Measurements from ENCODE around the gene CNDP2. TPM values are rescaled to one million over a fixed set of nuclear protein-coding genes. Genes with fewer than 3 reads are reported as not detected.

CNDP2 gene
- total RNA-seq, 4 donors from 2014 or later: 29.5 to 82.8 (median 31.6) TPM

- Histone ChIP-seq H3K27ac (no peak overlapping the region), H3K36me3 (no peaks in the 10 kb centered on the region), H3K27me3 (no peaks in the 10 kb centered on the region), H3K9me3 (peaks cover 0 to 3% (median 0%) of the 10 kb centered on the region in 3 donors), H3K4me1 (peaks cover 5 to 9% of the 10 kb centered on the region in 2 donors), H3K4me3 (no peak overlapping the region)
- no peak for TF ChIP-seq POLR2A (IDR thresholded peaks at IDR 0.05)
- TF ChIP-seq CTCF (IDR thresholded peaks at IDR 0.05 in 4 of 5, conservative IDR thresholded peaks at IDR 0.05 in 1 of 5): no peak
- no peak for DNase-seq
- in situ Hi-C loops (cut with MboI; ENCODE audit: low sequenced_read_pairs in 4 of 4) (loop anchor here (5.0 to 10.0 kb wide), 5 partner anchors 196 to 366 kb away; no protein-coding TSS in a partner anchor), intact Hi-C loops (cut with DNase I; ENCODE audit: low total_unique reads) (loop anchor here (5.0 kb wide), 2 partner anchors 54 to 199 kb away; partner anchors contain the start of gene CNDP2)
- ATAC-seq: no peak
These were observed 54.7 kb downstream of the CNDP2 start for GRCh38 chr18:74550886-74551285.

- Histone ChIP-seq H3K27me3 (no peaks in the 10 kb centered on the region), H3K27ac (no peak overlapping the region), H3K9me3 (peaks cover 0 to 3% (median 0%) of the 10 kb centered on the region in 3 donors), H3K36me3 (no peaks in the 10 kb centered on the region), H3K4me3 (no peak overlapping the region), H3K4me1 (peaks cover 0 to 8% of the 10 kb centered on the region in 2 donors)
- in situ Hi-C loops (cut with MboI; ENCODE audit: low sequenced_read_pairs in 4 of 4): loop anchor here (5.0 to 10.0 kb wide), 5 partner anchors 197 to 367 kb away; no protein-coding TSS in a partner anchor
- intact Hi-C loops (cut with DNase I; ENCODE audit: low total_unique reads): loop anchor here (5.0 kb wide), 2 partner anchors 54 to 199 kb away; partner anchors contain the start of gene CNDP2
- ATAC-seq (no peak), DNase-seq (no peak)
- no peak for TF ChIP-seq CTCF (IDR thresholded peaks at IDR 0.05 in 4 of 5, conservative IDR thresholded peaks at IDR 0.05 in 1 of 5)
- no peak for TF ChIP-seq POLR2A (IDR thresholded peaks at IDR 0.05)
These were observed 55.3 kb downstream of the CNDP2 start for GRCh38 chr18:74551452-74551851.

- no peak for TF ChIP-seq POLR2A (IDR thresholded peaks at IDR 0.05)
- TF ChIP-seq CTCF (IDR thresholded peaks at IDR 0.05 in 4 of 5, conservative IDR thresholded peaks at IDR 0.05 in 1 of 5): peak; percentile 48 to 79 (median 68)
- H3K9me3 ChIP-seq: peaks cover 0 to 3% (median 0%) of the 10 kb centered on the region in 3 donors
- DNase-seq: peak; percentile 40 to 60
- H3K4me1 ChIP-seq: peaks cover 0 to 6% of the 10 kb centered on the region in 2 donors
- no peaks in the 10 kb centered on the region for H3K27me3 ChIP-seq
- intact Hi-C loops (cut with DNase I; ENCODE audit: low total_unique reads): loop anchor here (1.0 to 5.0 kb wide), 3 partner anchors 55 to 356 kb away; partner anchors contain the start of gene CNDP2
- in situ Hi-C loops (cut with MboI; ENCODE audit: low sequenced_read_pairs in 4 of 4): loop anchor here (5.0 to 10.0 kb wide), 5 partner anchors 197 to 367 kb away; no protein-coding TSS in a partner anchor
- peak; percentile 93 to 95 for ATAC-seq
- H3K36me3 ChIP-seq: no peaks in the 10 kb centered on the region
- no peak overlapping the region for H3K27ac ChIP-seq
- no peak overlapping the region for H3K4me3 ChIP-seq
These were observed 55.9 kb downstream of the CNDP2 start for GRCh38 chr18:74551936-74552555.

GRCh38 chr18:74556126-74556525, 60.0 kb downstream of the CNDP2 start:
- ATAC-seq (no peak), DNase-seq (no peak)
- no peak for TF ChIP-seq POLR2A (IDR thresholded peaks at IDR 0.05)
- TF ChIP-seq CTCF (IDR thresholded peaks at IDR 0.05 in 4 of 5, conservative IDR thresholded peaks at IDR 0.05 in 1 of 5): no peak
- intact Hi-C loops (cut with DNase I; ENCODE audit: low total_unique reads): no loop called here
- Histone ChIP-seq H3K36me3 (no peaks in the 10 kb centered on the region), H3K9me3 (no peaks in the 10 kb centered on the region), H3K4me1 (no peaks in the 10 kb centered on the region), H3K4me3 (no peak overlapping the region), H3K27me3 (no peaks in the 10 kb centered on the region), H3K27ac (no peak overlapping the region)
- in situ Hi-C loops (cut with MboI; ENCODE audit: low sequenced_read_pairs in 4 of 4): loop anchor here in 3 of 4 donors (10.0 kb wide), 3 partner anchors 201 to 371 kb away; no protein-coding TSS in a partner anchor
